Posterior cingulate gyrus (tissue), 11 donors: ENCODE measurements around the gene RRP1B.
A peak's percentile ranks its signal among the peaks of the same experiment; 100 is the strongest.
"Not testable (repeated sequence)": the region's sequence is repeated elsewhere in the genome, so short reads cannot be mapped to it uniquely, and the experiment has no call there.

ENCODE experiments used
- DNase-seq, 10 donors: peaks; one replicate each; pipeline versions ENCODE4 v3.0.0 to v3.0.0-alpha.2; 2020 to 2021; ENCODE audit warnings: mixed read lengths in 3 of 10
- intact Hi-C: fragments of 100-400 bp; cut with DNase I; formaldehyde crosslinking; loops from one replicate; pipeline ENCODE4 v1.15.1; 2023

Gene RRP1B

GRCh38 chr21:43694437-43695079 lies 35.2 kb downstream of the RRP1B start:
- DNase-seq, result peak in 2 of 10 donors; percentile 51 to 61
- intact Hi-C loops, result no loop called here

GRCh38 chr21:43696214-43696613 lies 36.9 kb downstream of the RRP1B start:
- DNase-seq, result peak in 2 of 10 donors; percentile 70 to 77
- intact Hi-C loops, result no loop called here

- intact Hi-C loops, result no loop called here
- peak in 2 of 10 donors; percentile 24 to 55 for DNase-seq
Observed at GRCh38 chr21:43697758-43698643, 38.6 kb downstream of the RRP1B start.

GRCh38 chr21:43699492-43699777 lies 40.1 kb downstream of the RRP1B start:
- intact Hi-C loops, result not testable (repeated sequence)

GRCh38 chr21:43699933-43700599 lies 40.7 kb downstream of the RRP1B start:
- intact Hi-C loops, result no loop called here
- peak in 3 of 10 donors; percentile 69 to 75 (median 75) for DNase-seq

More at GRCh38 chr21:43699492-43699777, 40.1 kb downstream of the RRP1B start:
- DNase-seq, result not testable (repeated sequence)

GRCh38 chr21:43701936-43702784 lies 42.8 kb downstream of the RRP1B start:
- intact Hi-C loops, result no loop called here
- DNase-seq, result peak in 3 of 10 donors; percentile 67 to 68 (median 67)

- intact Hi-C loops, result no loop called here
- no peak for DNase-seq
Observed at GRCh38 chr21:43702785-43703034, 43.4 kb downstream of the RRP1B start.

GRCh38 chr21:43703035-43703880 lies 43.9 kb downstream of the RRP1B start:
- DNase-seq, result peak in 3 of 10 donors; percentile 31 to 76 (median 67)
- intact Hi-C loops, result no loop called here

GRCh38 chr21:43707462-43707861 lies 48.1 kb downstream of the RRP1B start:
- DNase-seq, result no peak
- intact Hi-C loops, result no loop called here

- intact Hi-C loops, result no loop called here
- no peak for DNase-seq
Observed at GRCh38 chr21:43708745-43709381, 49.5 kb downstream of the RRP1B start.

GRCh38 chr21:43712268-43712942 lies 53.0 kb downstream of the RRP1B start:
- intact Hi-C loops, result no loop called here
- DNase-seq, result peak in 1 of 10 donors; percentile 47

GRCh38 chr21:43713123-43713522 lies 53.8 kb downstream of the RRP1B start:
- intact Hi-C loops, DNase-seq: not testable (repeated sequence)

- no peak for DNase-seq
- intact Hi-C loops, result no loop called here
Observed at GRCh38 chr21:43716376-43717165, 57.2 kb downstream of the RRP1B start.

GRCh38 chr21:43717166-43717853 lies 58.0 kb downstream of the RRP1B start:
- DNase-seq, result peak in 1 of 10 donors; percentile 56
- intact Hi-C loops, result no loop called here

- DNase-seq, result peak in 1 of 10 donors; percentile 70
- intact Hi-C loops, result no loop called here
Observed at GRCh38 chr21:43717967-43718871, 58.9 kb downstream of the RRP1B start.
